Endodermal cell (in vitro differentiated cells): ENCODE data around the gene IDI1. TPM values are rescaled to one million over a fixed set of nuclear protein-coding genes. Genes with fewer than 3 reads are reported as not detected.

Experiments
- DNase-seq: peaks from one replicate; pipeline ENCODE4 v3.0.0-alpha.2; 2017
- H3K27ac ChIP-seq: 2 replicates; pipeline ENCODE4 v1.5.1; 2013; ENCODE audit warnings: mild to moderate bottlenecking, low read depth, low read length, moderate library complexity
- H3K27me3 ChIP-seq: 2 replicates; pipeline ENCODE4 v1.6.1; 2013; ENCODE audit warnings: mild to moderate bottlenecking, low read length, moderate library complexity; ENCODE audit not compliant: insufficient read depth, control insufficient read depth, poor library complexity, severe bottlenecking
- H3K36me3 ChIP-seq: 2 replicates; pipeline ENCODE4 v1.7.0; 2013; ENCODE audit warnings: mild to moderate bottlenecking, low read length, moderate library complexity; ENCODE audit not compliant: control insufficient read depth, insufficient read depth
- H3K4me1 ChIP-seq: one replicate; pipeline ENCODE4 v1.7.0; 2013; ENCODE audit warnings: low read length; ENCODE audit not compliant: control insufficient read depth, insufficient read depth
- H3K4me3 ChIP-seq: 2 replicates; pipeline ENCODE4 v1.5.1; 2013; ENCODE audit warnings: mild to moderate bottlenecking, low read length, moderate library complexity
- H3K9ac ChIP-seq: 2 replicates; pipeline ENCODE4 v1.6.1; 2013; ENCODE audit warnings: mild to moderate bottlenecking, low read length, moderate library complexity; ENCODE audit not compliant: poor library complexity, severe bottlenecking; ENCODE audit errors: extremely low read depth
- H3K9me3 ChIP-seq: 2 replicates; pipeline ENCODE4 v1.6.1; 2013; ENCODE audit warnings: mild to moderate bottlenecking, low read length, moderate library complexity; ENCODE audit not compliant: control insufficient read depth
- H3K27ac Mint-ChIP-seq: 2 replicates; pipeline ENCODE4 v1.8.0; 2020; ENCODE audit warnings: mixed read lengths
- H3K27me3 Mint-ChIP-seq: 2 replicates; pipeline ENCODE4 v1.8.0; 2021; ENCODE audit warnings: mild to moderate bottlenecking, mixed read lengths; ENCODE audit not compliant: insufficient read depth
- H3K36me3 Mint-ChIP-seq: 2 replicates; pipeline ENCODE4 v1.8.0; 2020; ENCODE audit warnings: low read depth, mixed read lengths
- H3K4me1 Mint-ChIP-seq: 2 replicates; pipeline ENCODE4 v1.8.0; 2020; ENCODE audit warnings: mixed read lengths
- H3K4me3 Mint-ChIP-seq: 2 replicates; pipeline ENCODE4 v1.8.0; 2020; ENCODE audit warnings: mild to moderate bottlenecking, moderate library complexity, mixed read lengths
- H3K9me3 Mint-ChIP-seq: 2 replicates; pipeline ENCODE4 v1.8.0; 2020; ENCODE audit warnings: mild to moderate bottlenecking, mixed read lengths
- CTCF ChIP-seq: fragments of 200-600 bp; sonication (generic); conservative IDR thresholded peaks from 2 replicates; pipeline ENCODE4 v1.5.0; 2021; ENCODE audit warnings: antibody characterized with exemption, mild to moderate bottlenecking
- WGBS, 2 experiments: methylation state at CpG; one replicate each; pipeline versions ENCODE4 v1.1.5 to v1.1.7; 2013; ENCODE audit warnings: missing lambda C conversion rate in 2 of 2, mixed read lengths in 1 of 2; ENCODE audit not compliant: insufficient coverage in 1 of 2, insufficient read length in 1 of 2; 5-methylcytosine and 5-hydroxymethylcytosine counted together
- total RNA-seq, 2 donors: library from RNA; stranded (reverse); fragmentation: NEBNext Ultra II Directional in 1 of 2; extraction: Animal tissue kit (Norgen Biotek cat#: 25700) in 1 of 2; gene quantifications; 2 replicates in 1 of 2; 3 replicates in 1 of 2; pipeline ENCODE4 v1.2.1, GENCODE V29; 2021

IDI1 gene
- total RNA-seq, 2 donors from 2014 or later: 36.3 to 53.3 TPM

- no peak overlapping the region for H3K4me3 Mint-ChIP-seq
- H3K4me1 Mint-ChIP-seq: no peaks in the 10 kb centered on the region
- H3K27ac Mint-ChIP-seq: no peak overlapping the region
- Histone ChIP-seq H3K9me3 (no peaks in the 10 kb centered on the region), H3K9ac (no peak overlapping the region), H3K27ac (no peak overlapping the region), H3K4me3 (no peak overlapping the region), H3K4me1 (no peaks in the 10 kb centered on the region), H3K36me3 (peaks cover 9% of the 10 kb centered on the region), H3K27me3 (no peaks in the 10 kb centered on the region)
- no peaks in the 10 kb centered on the region for H3K27me3 Mint-ChIP-seq
- DNase-seq: no peak
- H3K36me3 Mint-ChIP-seq: peaks cover 3% of the 10 kb centered on the region
- H3K9me3 Mint-ChIP-seq: no peaks in the 10 kb centered on the region
- TF ChIP-seq CTCF: no peak
- 80 to 89% methylated on average over 2 to 6 of the region's 6 CpGs for WGBS, 2 experiments
Measured at GRCh38 chr10:1035201-1035600, 13.7 kb downstream of the IDI1 start.

GRCh38 chr10:1034758-1035157 is 14.2 kb downstream of the IDI1 start:
- no peaks in the 10 kb centered on the region for H3K27me3 ChIP-seq
- H3K27ac ChIP-seq: no peak overlapping the region
- Mint-ChIP-seq H3K27me3 (no peaks in the 10 kb centered on the region), H3K9me3 (no peaks in the 10 kb centered on the region), H3K27ac (no peak overlapping the region), H3K36me3 (no peaks in the 10 kb centered on the region), H3K4me1 (no peaks in the 10 kb centered on the region), H3K4me3 (no peak overlapping the region)
- no peaks in the 10 kb centered on the region for H3K4me1 ChIP-seq
- H3K9ac ChIP-seq: no peak overlapping the region
- no peaks in the 10 kb centered on the region for H3K9me3 ChIP-seq
- no peak for DNase-seq
- TF ChIP-seq CTCF: no peak
- peaks cover 4% of the 10 kb centered on the region for H3K36me3 ChIP-seq
- WGBS, 2 experiments: 96% methylated on average over 3 of the region's 3 CpGs; no CpG with 5 or more reads in 1 of the 2 experiments
- no peak overlapping the region for H3K4me3 ChIP-seq

- no peaks in the 10 kb centered on the region for H3K9me3 ChIP-seq
- H3K27me3 Mint-ChIP-seq: no peaks in the 10 kb centered on the region
- H3K4me1 ChIP-seq: no peaks in the 10 kb centered on the region
- H3K27ac ChIP-seq: no peak overlapping the region
- H3K36me3 Mint-ChIP-seq: no peaks in the 10 kb centered on the region
- H3K9ac ChIP-seq: no peak overlapping the region
- DNase-seq: no peak
- 92% methylated on average over 1 of the region's 1 CpG; no CpG with 5 or more reads in 1 of the 2 experiments for WGBS, 2 experiments
- no peaks in the 10 kb centered on the region for H3K27me3 ChIP-seq
- no peak overlapping the region for H3K27ac Mint-ChIP-seq
- H3K4me1 Mint-ChIP-seq: no peaks in the 10 kb centered on the region
- H3K4me3 ChIP-seq: no peak overlapping the region
- H3K36me3 ChIP-seq: no peaks in the 10 kb centered on the region
- no peak for TF ChIP-seq CTCF
- H3K9me3 Mint-ChIP-seq: no peaks in the 10 kb centered on the region
- H3K4me3 Mint-ChIP-seq: no peak overlapping the region
Measured at GRCh38 chr10:1033601-1034000, 15.3 kb downstream of the IDI1 start.
